HEK293 (cell line): ENCODE data around the gene AGTR1.

Source experiments
- CTCF ChIA-PET: fragments of 350-600 bp; formaldehyde crosslinking; extraction: SDS; loops from one replicate; lab custom pipeline; 2021; ENCODE audit warnings: antibody characterized with exemption; lab: Yijun Ruan, JAX
- POLR2A ChIA-PET: fragments of 300-600 bp; formaldehyde crosslinking; extraction: SDS; loops from one replicate; lab custom pipeline; 2020; ENCODE audit warnings: antibody characterized with exemption, inconsistent platforms; lab: Yijun Ruan, JAX
- H3K27ac ChIP-seq: fragments of 200-500 bp; sonication (Bioruptor generic); 2 replicates; pipeline ENCODE4 v1.5.1; 2014; ENCODE audit warnings: low read depth, low read length, control low read depth, inconsistent platforms; ENCODE audit errors: extremely low read depth
- H3K36me3 ChIP-seq, 2 experiments: fragments of 200-500 bp in 1 of 2; sonication (Bioruptor generic) in 1 of 2; 1 replicate in 1 of 2; 2 replicates in 1 of 2; pipeline ENCODE4 v1.5.1; 2014 to 2017; ENCODE audit warnings: inconsistent platforms in 2 of 2, low read length in 2 of 2; ENCODE audit not compliant: control insufficient read depth in 2 of 2, insufficient read depth in 1 of 2
- H3K4me1 ChIP-seq: fragments of 200-500 bp; sonication (Bioruptor generic); 2 replicates; pipeline ENCODE4 v1.5.1; 2014; ENCODE audit warnings: mild to moderate bottlenecking, low read length, inconsistent platforms; ENCODE audit not compliant: control insufficient read depth, insufficient read depth
- H3K4me3 ChIP-seq: 2 replicates; pipeline ENCODE4 v1.5.1; 2011; ENCODE audit warnings: low read depth, mild to moderate bottlenecking, control low read depth, low read length, moderate library complexity
- H3K9me3 ChIP-seq: fragments of 200-500 bp; sonication (Bioruptor generic); 2 replicates; pipeline ENCODE4 v1.5.1; 2014; ENCODE audit warnings: low read depth, low read length, inconsistent platforms; ENCODE audit not compliant: control insufficient read depth, insufficient read depth
- BCL11B ChIP-seq: fragments of 450-650 bp; formaldehyde crosslinking; IDR thresholded peaks from 2 replicates; pipeline ENCODE4 v1.5.1; 2016; ENCODE audit warnings: low read depth, missing biosample characterization, missing genetic modification characterization
- HOXD13 ChIP-seq: sonication (generic); formaldehyde crosslinking; IDR thresholded peaks from 2 replicates; pipeline ENCODE4 v1.8.0; 2022; ENCODE audit warnings: missing genetic modification reagents, borderline replicate concordance
- RBAK ChIP-seq: fragments of 450-650 bp; formaldehyde crosslinking; IDR thresholded peaks from 2 replicates; pipeline ENCODE4 v1.5.1; 2016; ENCODE audit warnings: missing biosample characterization, missing genetic modification characterization
- SCRT2 ChIP-seq: fragments of 450-650 bp; formaldehyde crosslinking; IDR thresholded peaks from 2 replicates; pipeline ENCODE4 v1.5.1; 2016; ENCODE audit warnings: missing biosample characterization, missing genetic modification characterization
- WT1 ChIP-seq: fragments of 450-650 bp; formaldehyde crosslinking; IDR thresholded peaks from 2 replicates; pipeline ENCODE4 v1.5.1; 2016; ENCODE audit warnings: missing biosample characterization, missing genetic modification characterization
- ZBTB1 ChIP-seq: fragments of 450-650 bp; formaldehyde crosslinking; IDR thresholded peaks from 2 replicates; pipeline ENCODE4 v1.5.1; 2016; ENCODE audit warnings: missing biosample characterization, missing genetic modification characterization
- ZBTB20 ChIP-seq: fragments of 450-650 bp; formaldehyde crosslinking; IDR thresholded peaks from 2 replicates; pipeline ENCODE4 v1.5.1; 2016; ENCODE audit warnings: missing biosample characterization, missing genetic modification characterization
- ZBTB7A ChIP-seq: fragments of 450-650 bp; formaldehyde crosslinking; IDR thresholded peaks from 2 replicates; pipeline ENCODE4 v1.5.1; 2016; ENCODE audit warnings: low read depth, missing biosample characterization, missing genetic modification characterization
- ZFHX2 ChIP-seq: fragments of 450-650 bp; formaldehyde crosslinking; conservative IDR thresholded peaks from 2 replicates; pipeline ENCODE4 v1.5.1; 2016; ENCODE audit warnings: missing biosample characterization, missing genetic modification characterization
- ZNF132 ChIP-seq: fragments of 450-650 bp; formaldehyde crosslinking; IDR thresholded peaks from 2 replicates; pipeline ENCODE4 v1.5.1; 2017; ENCODE audit warnings: missing biosample characterization, missing genetic modification characterization, borderline replicate concordance
- ZNF23 ChIP-seq: fragments of 450-650 bp; formaldehyde crosslinking; IDR thresholded peaks from 2 replicates; pipeline ENCODE4 v1.5.1; 2016; ENCODE audit warnings: missing biosample characterization, missing genetic modification characterization, borderline replicate concordance
- ZNF416 ChIP-seq: fragments of 450-650 bp; formaldehyde crosslinking; IDR thresholded peaks from 2 replicates; pipeline ENCODE4 v1.5.1; 2016; ENCODE audit warnings: missing biosample characterization, missing genetic modification characterization
- ZNF426 ChIP-seq: fragments of 450-650 bp; formaldehyde crosslinking; IDR thresholded peaks from 2 replicates; pipeline ENCODE4 v1.5.1; 2017; ENCODE audit warnings: missing biosample characterization, missing genetic modification characterization, mild to moderate bottlenecking, inconsistent platforms, moderate library complexity
- ZNF530 ChIP-seq: fragments of 450-650 bp; formaldehyde crosslinking; IDR thresholded peaks from 2 replicates; pipeline ENCODE4 v1.5.1; 2016; ENCODE audit warnings: low read depth, missing biosample characterization, missing genetic modification characterization
- ZNF548 ChIP-seq: fragments of 450-650 bp; formaldehyde crosslinking; IDR thresholded peaks from 2 replicates; pipeline ENCODE4 v1.5.1; 2016; ENCODE audit warnings: missing biosample characterization, missing genetic modification characterization
- ZNF561 ChIP-seq: fragments of 450-650 bp; IDR thresholded peaks from 2 replicates; pipeline ENCODE4 v1.5.1; 2018; ENCODE audit warnings: missing biosample characterization, missing genetic modification characterization, borderline replicate concordance
- ZNF621 ChIP-seq: fragments of 450-650 bp; formaldehyde crosslinking; IDR thresholded peaks from 2 replicates; pipeline ENCODE4 v1.5.1; 2017; ENCODE audit warnings: missing biosample characterization, missing genetic modification characterization
- ZNF626 ChIP-seq: fragments of 450-650 bp; sonication (Bioruptor Pico); formaldehyde crosslinking; IDR thresholded peaks from 2 replicates; pipeline ENCODE4 v1.5.1; 2018; ENCODE audit warnings: missing biosample characterization, missing genetic modification characterization, inconsistent platforms
- ZNF792 ChIP-seq: fragments of 450-650 bp; formaldehyde crosslinking; IDR thresholded peaks from 2 replicates; pipeline ENCODE4 v1.5.1; 2016; ENCODE audit warnings: missing biosample characterization, missing genetic modification characterization
- TF ChIP-seq, protein P1 (sequence below): fragments of 450-650 bp; formaldehyde crosslinking; IDR thresholded peaks from 2 replicates; pipeline ENCODE4 v1.5.1; 2016; ENCODE audit warnings: missing biosample characterization, missing genetic modification characterization
- TF ChIP-seq, protein P2 (sequence below): fragments of 450-650 bp; formaldehyde crosslinking; IDR thresholded peaks from 2 replicates; pipeline ENCODE4 v1.5.1; 2016; ENCODE audit warnings: missing biosample characterization, missing genetic modification characterization
- TF ChIP-seq, protein P3 (sequence below): fragments of 450-650 bp; formaldehyde crosslinking; IDR thresholded peaks from 2 replicates; pipeline ENCODE4 v1.5.1; 2016; ENCODE audit warnings: missing biosample characterization, missing genetic modification characterization, borderline replicate concordance
- TF ChIP-seq, protein P4 (sequence below): fragments of 450-650 bp; IDR thresholded peaks from 2 replicates; pipeline ENCODE4 v1.5.1; 2018; ENCODE audit warnings: missing biosample characterization, mild to moderate bottlenecking, missing genetic modification characterization
- TF ChIP-seq, protein P5 (sequence below): fragments of 450-650 bp; formaldehyde crosslinking; IDR thresholded peaks from 2 replicates; pipeline ENCODE4; 2016; ENCODE audit warnings: missing biosample characterization, missing genetic modification characterization

The AGTR1 gene

DNA sequence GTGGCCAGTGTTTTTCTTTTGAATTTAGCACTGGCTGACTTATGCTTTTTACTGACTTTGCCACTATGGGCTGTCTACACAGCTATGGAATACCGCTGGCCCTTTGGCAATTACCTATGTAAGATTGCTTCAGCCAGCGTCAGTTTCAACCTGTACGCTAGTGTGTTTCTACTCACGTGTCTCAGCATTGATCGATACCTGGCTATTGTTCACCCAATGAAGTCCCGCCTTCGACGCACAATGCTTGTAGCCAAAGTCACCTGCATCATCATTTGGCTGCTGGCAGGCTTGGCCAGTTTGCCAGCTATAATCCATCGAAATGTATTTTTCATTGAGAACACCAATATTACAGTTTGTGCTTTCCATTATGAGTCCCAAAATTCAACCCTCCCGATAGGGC lies 43.5 kb downstream of the AGTR1 start (continued):
- TF ChIP-seq, protein P1, sequence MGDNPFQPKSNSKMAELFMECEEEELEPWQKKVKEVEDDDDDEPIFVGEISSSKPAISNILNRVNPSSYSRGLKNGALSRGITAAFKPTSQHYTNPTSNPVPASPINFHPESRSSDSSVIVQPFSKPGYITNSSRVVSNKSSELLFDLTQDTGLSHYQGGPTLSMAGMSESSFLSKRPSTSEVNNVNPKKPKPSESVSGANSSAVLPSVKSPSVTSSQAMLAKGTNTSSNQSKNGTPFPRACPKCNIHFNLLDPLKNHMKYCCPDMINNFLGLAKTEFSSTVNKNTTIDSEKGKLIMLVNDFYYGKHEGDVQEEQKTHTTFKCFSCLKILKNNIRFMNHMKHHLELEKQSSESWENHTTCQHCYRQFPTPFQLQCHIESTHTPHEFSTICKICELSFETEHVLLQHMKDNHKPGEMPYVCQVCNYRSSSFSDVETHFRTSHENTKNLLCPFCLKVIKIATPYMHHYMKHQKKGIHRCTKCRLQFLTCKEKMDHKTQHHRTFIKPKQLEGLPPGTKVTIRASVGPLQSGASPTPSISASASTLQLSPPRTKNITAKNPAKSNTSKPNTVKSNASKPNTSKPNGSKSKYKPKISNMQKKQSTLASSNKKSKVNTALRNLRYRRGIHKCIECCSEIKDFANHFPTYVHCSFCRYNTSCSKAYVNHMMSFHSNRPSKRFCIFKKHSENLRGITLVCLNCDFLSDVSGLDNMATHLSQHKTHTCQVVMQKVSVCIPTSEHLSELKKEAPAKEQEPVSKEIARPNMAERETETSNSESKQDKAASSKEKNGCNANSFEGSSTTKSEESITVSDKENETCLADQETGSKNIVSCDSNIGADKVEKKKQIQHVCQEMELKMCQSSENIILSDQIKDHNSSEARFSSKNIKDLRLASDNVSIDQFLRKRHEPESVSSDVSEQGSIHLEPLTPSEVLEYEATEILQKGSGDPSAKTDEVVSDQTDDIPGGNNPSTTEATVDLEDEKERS (tag by site-specific recombination), result no peak
- TF ChIP-seq ZNF792 (tag by site-specific recombination) (no peak), ZNF426 (tag by site-specific recombination) (no peak), ZNF530 (tag by site-specific recombination) (no peak), ZBTB20 (tag by site-specific recombination) (no peak), ZNF416 (tag by site-specific recombination) (no peak)

DNA sequence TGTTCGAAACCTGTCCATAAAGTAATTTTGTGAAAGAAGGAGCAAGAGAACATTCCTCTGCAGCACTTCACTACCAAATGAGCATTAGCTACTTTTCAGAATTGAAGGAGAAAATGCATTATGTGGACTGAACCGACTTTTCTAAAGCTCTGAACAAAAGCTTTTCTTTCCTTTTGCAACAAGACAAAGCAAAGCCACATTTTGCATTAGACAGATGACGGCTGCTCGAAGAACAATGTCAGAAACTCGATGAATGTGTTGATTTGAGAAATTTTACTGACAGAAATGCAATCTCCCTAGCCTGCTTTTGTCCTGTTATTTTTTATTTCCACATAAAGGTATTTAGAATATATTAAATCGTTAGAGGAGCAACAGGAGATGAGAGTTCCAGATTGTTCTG lies 44.4 kb downstream of the AGTR1 start:
- no peak overlapping the region for H3K4me3 ChIP-seq
- H3K4me1 ChIP-seq, result no peaks in the 10 kb centered on the region
- H3K27ac ChIP-seq, result no peak overlapping the region
- no peaks in the 10 kb centered on the region for H3K9me3 ChIP-seq
- TF ChIP-seq, protein P2, sequence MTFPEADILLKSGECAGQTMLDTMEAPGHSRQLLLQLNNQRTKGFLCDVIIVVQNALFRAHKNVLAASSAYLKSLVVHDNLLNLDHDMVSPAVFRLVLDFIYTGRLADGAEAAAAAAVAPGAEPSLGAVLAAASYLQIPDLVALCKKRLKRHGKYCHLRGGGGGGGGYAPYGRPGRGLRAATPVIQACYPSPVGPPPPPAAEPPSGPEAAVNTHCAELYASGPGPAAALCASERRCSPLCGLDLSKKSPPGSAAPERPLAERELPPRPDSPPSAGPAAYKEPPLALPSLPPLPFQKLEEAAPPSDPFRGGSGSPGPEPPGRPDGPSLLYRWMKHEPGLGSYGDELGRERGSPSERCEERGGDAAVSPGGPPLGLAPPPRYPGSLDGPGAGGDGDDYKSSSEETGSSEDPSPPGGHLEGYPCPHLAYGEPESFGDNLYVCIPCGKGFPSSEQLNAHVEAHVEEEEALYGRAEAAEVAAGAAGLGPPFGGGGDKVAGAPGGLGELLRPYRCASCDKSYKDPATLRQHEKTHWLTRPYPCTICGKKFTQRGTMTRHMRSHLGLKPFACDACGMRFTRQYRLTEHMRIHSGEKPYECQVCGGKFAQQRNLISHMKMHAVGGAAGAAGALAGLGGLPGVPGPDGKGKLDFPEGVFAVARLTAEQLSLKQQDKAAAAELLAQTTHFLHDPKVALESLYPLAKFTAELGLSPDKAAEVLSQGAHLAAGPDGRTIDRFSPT (tag by site-specific recombination), result no peak
- no peak for TF ChIP-seq ZNF23
- TF ChIP-seq ZNF626 (tag by site-specific recombination), result no peak
- no peak for TF ChIP-seq ZBTB7A (tag by site-specific recombination)
- TF ChIP-seq ZNF621 (tag by site-specific recombination), result no peak
- no peak for TF ChIP-seq ZBTB1
- no peak for TF ChIP-seq ZNF561
- no peak for TF ChIP-seq RBAK (tag by site-specific recombination)
- no peak for TF ChIP-seq ZNF548 (tag by site-specific recombination)
- no peaks in the 10 kb centered on the region for H3K36me3 ChIP-seq
- POLR2A ChIA-PET, result no interaction called here
- CTCF ChIA-PET, result no interaction called here

DNA sequence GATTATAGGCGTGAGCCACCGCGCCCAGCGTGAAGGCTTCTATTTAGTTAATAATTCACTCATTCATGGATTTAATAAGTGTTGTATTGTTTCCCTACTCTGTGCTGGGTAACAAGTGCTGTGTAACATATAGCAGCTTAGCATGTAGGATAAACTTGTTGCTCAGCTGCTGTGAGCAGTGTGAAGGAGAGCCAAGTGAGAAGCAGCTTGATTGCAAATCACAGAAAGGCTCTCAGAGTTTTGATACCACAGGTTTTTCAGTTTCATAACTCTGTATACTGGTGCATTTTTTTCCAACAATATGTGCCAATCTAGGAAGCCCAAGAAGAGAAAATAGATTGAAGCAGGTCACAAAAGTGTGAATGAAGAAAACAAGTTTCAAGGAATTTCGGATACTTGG lies 48.4 kb downstream of the AGTR1 start:
- Histone ChIP-seq H3K4me3 (no peak overlapping the region), H3K36me3 (no peaks in the 10 kb centered on the region), H3K27ac (no peak overlapping the region), H3K9me3 (no peaks in the 10 kb centered on the region), H3K4me1 (no peaks in the 10 kb centered on the region)
- ChIA-PET CTCF (no interaction called here), POLR2A (no interaction called here)
- TF ChIP-seq HOXD13 (CRISPR knock-in tag) (no peak), SCRT2 (tag by site-specific recombination) (no peak), WT1 (tag by site-specific recombination) (no peak), ZFHX2 (tag by site-specific recombination) (no peak), ZNF132 (tag by site-specific recombination) (no peak), BCL11B (tag by site-specific recombination) (no peak), ZNF416 (tag by site-specific recombination) (no peak)
- TF ChIP-seq, protein P3, sequence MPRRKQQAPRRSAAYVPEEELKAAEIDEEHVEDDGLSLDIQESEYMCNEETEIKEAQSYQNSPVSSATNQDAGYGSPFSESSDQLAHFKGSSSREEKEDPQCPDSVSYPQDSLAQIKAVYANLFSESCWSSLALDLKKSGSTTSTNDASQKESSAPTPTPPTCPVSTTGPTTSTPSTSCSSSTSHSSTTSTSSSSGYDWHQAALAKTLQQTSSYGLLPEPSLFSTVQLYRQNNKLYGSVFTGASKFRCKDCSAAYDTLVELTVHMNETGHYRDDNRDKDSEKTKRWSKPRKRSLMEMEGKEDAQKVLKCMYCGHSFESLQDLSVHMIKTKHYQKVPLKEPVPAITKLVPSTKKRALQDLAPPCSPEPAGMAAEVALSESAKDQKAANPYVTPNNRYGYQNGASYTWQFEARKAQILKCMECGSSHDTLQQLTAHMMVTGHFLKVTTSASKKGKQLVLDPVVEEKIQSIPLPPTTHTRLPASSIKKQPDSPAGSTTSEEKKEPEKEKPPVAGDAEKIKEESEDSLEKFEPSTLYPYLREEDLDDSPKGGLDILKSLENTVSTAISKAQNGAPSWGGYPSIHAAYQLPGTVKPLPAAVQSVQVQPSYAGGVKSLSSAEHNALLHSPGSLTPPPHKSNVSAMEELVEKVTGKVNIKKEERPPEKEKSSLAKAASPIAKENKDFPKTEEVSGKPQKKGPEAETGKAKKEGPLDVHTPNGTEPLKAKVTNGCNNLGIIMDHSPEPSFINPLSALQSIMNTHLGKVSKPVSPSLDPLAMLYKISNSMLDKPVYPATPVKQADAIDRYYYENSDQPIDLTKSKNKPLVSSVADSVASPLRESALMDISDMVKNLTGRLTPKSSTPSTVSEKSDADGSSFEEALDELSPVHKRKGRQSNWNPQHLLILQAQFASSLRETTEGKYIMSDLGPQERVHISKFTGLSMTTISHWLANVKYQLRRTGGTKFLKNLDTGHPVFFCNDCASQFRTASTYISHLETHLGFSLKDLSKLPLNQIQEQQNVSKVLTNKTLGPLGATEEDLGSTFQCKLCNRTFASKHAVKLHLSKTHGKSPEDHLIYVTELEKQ (tag by site-specific recombination), result no peak
- TF ChIP-seq, protein P4, sequence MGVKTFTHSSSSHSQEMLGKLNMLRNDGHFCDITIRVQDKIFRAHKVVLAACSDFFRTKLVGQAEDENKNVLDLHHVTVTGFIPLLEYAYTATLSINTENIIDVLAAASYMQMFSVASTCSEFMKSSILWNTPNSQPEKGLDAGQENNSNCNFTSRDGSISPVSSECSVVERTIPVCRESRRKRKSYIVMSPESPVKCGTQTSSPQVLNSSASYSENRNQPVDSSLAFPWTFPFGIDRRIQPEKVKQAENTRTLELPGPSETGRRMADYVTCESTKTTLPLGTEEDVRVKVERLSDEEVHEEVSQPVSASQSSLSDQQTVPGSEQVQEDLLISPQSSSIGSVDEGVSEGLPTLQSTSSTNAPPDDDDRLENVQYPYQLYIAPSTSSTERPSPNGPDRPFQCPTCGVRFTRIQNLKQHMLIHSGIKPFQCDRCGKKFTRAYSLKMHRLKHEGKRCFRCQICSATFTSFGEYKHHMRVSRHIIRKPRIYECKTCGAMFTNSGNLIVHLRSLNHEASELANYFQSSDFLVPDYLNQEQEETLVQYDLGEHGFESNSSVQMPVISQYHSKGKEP, result no peak
- TF ChIP-seq, protein P5, sequence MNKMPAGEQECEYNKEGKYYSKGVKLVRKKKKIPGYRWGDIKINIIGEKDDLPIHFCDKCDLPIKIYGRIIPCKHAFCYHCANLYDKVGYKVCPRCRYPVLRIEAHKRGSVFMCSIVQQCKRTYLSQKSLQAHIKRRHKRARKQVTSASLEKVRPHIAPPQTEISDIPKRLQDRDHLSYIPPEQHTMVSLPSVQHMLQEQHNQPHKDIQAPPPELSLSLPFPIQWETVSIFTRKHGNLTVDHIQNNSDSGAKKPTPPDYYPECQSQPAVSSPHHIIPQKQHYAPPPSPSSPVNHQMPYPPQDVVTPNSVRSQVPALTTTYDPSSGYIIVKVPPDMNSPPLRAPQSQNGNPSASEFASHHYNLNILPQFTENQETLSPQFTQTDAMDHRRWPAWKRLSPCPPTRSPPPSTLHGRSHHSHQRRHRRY (tag by site-specific recombination), result no peak
